Spleen (tissue), 11 donors: ENCODE data around the gene TRIM7. TPM values are rescaled to one million over a fixed set of nuclear protein-coding genes. Genes with fewer than 3 reads are reported as not detected.
"Not testable (repeated sequence)": the region's sequence is repeated elsewhere in the genome, so short reads cannot be mapped to it uniquely, and the experiment has no call there.

Source experiments
- DNase-seq: peaks from one replicate; pipeline ENCODE4 v3.0.0-alpha.2; 2020
- H3K27ac ChIP-seq, 8 donors: fragments of 200-600 bp; sonication (generic) in 7 of 8; 1 replicate in 4 of 8; 2 replicates in 4 of 8; pipeline versions ENCODE4 v1.5.0 to v1.8.0; 2016 to 2021; ENCODE audit warnings: inconsistent platforms in 4 of 8, mild to moderate bottlenecking in 4 of 8, moderate library complexity in 1 of 8
- H3K27me3 ChIP-seq, 7 donors: fragments of 200-600 bp; sonication (generic) in 6 of 7; replicated peaks in 1 of 7; 1 replicate in 4 of 7; 2 replicates in 3 of 7; pipeline versions ENCODE4 v1.5.0 to v1.8.0; 2016 to 2021; ENCODE audit warnings: inconsistent platforms in 3 of 7, mild to moderate bottlenecking in 1 of 7
- H3K36me3 ChIP-seq, 6 donors: fragments of 200-600 bp; sonication (generic) in 5 of 6; 1 replicate in 4 of 6; 2 replicates in 2 of 6; pipeline versions ENCODE4 v1.5.0 to v1.8.0; 2016 to 2021; ENCODE audit warnings: inconsistent platforms in 2 of 6
- H3K4me1 ChIP-seq, 6 donors: fragments of 200-600 bp; sonication (generic) in 5 of 6; 1 replicate in 3 of 6; 2 replicates in 3 of 6; pipeline versions ENCODE4 v1.5.0 to v1.8.0; 2016 to 2021; ENCODE audit warnings: inconsistent platforms in 3 of 6
- H3K4me3 ChIP-seq, 8 donors: fragments of 200-600 bp; sonication (generic) in 7 of 8; 1 replicate in 4 of 8; 2 replicates in 4 of 8; pipeline versions ENCODE4 v1.5.0 to v1.8.0; 2016 to 2021; ENCODE audit warnings: inconsistent platforms in 4 of 8, mild to moderate bottlenecking in 4 of 8, moderate library complexity in 2 of 8
- H3K9me3 ChIP-seq, 8 donors: fragments of 200-600 bp; sonication (generic) in 7 of 8; 1 replicate in 4 of 8; 2 replicates in 4 of 8; pipeline versions ENCODE4 v1.5.0 to v1.8.0; 2016 to 2021; ENCODE audit warnings: inconsistent platforms in 4 of 8
- CTCF ChIP-seq, 11 experiments: fragments of 200-600 bp in 7 of 11; fragments of 450-650 bp in 4 of 11; sonication (generic) in 4 of 11; IDR thresholded peaks in 8 of 11; conservative IDR thresholded peaks in 3 of 11; 1 replicate in 7 of 11; 2 replicates in 4 of 11; pipeline versions ENCODE4 v1.4.0 to v1.8.0; 2016 to 2021; ENCODE audit warnings: antibody characterized with exemption in 11 of 11, inconsistent platforms in 4 of 11, mild to moderate bottlenecking in 1 of 11
- POLR2A ChIP-seq, 3 donors: fragments of 450-650 bp; IDR thresholded peaks; one replicate each; pipeline ENCODE4 v1.5.1; 2017; ENCODE audit warnings: antibody characterized with exemption in 3 of 3, mild to moderate bottlenecking in 1 of 3
- POLR2AphosphoS5 ChIP-seq, 3 donors: sonication (generic); formaldehyde crosslinking; IDR thresholded peaks; one replicate each; pipeline ENCODE4 v1.5.1; 2017; ENCODE audit warnings: antibody characterized with exemption in 3 of 3
- WGBS, 5 donors: extraction: QIAGEN DNeasy Blood & Tissue Kit in 3 of 5; methylation state at CpG; one replicate each; pipeline versions ENCODE4 v1.1.5 to v1.1.7; 2013 to 2018; 5-methylcytosine and 5-hydroxymethylcytosine counted together
- intact Hi-C: fragments of 100-400 bp; cut with DNase I; formaldehyde crosslinking; loops from one replicate; pipeline ENCODE4 v1.15.0; 2023; ENCODE audit warnings: low total_unique reads
- polyA plus RNA-seq, 3 donors: library from polyadenylated mRNA; stranded (reverse); fragments of 200-250 nt; gene quantifications; one replicate each; pipeline ENCODE4 v1.2.1, GENCODE V29; 2013
- total RNA-seq, 7 donors: library from RNA; depleted of rRNA in 3 of 7; stranded (reverse); fragments of >200 nt in 3 of 7; fragmentation: NEBNext Ultra II Directional in 4 of 7; extraction: Animal tissue kit (Norgen Biotek cat#: 25700) in 4 of 7; gene quantifications; one replicate each; pipeline versions ENCODE4 v1.1.0 to v1.2.1, GENCODE V29; 2016 to 2021
- donor health status: healthy with polysubstance abuse.
- donor health status: DM: no; HTN: no; CAD: no; lungs with moderate emphysema.
- donor health status: DM: no; HTN: no; CAD: no.
- donor health status: Bipolar disorder and iron deficiency.
- donor health status: healthy.
- donor health status: DM: no; HTN: no; CAD: no.
- donor health status: DM: yes; HTN: yes; CAD: no.

TRIM7 gene
- total and polyA plus RNA-seq, 10 donors: 0.81 to 3.9 (median 1.3) TPM

- intact Hi-C loops: loop anchor here (10.0 kb wide), 1 partner anchor 300 kb away; the partner anchor contains the start of gene ZFP62
- H3K27me3 ChIP-seq: peaks cover 0 to 77% (median 25%) of the 10 kb centered on the region in 7 donors
- DNase-seq: no peak
- 17 to 24% (median 21%) methylated on average over 34 to 49 of the region's 52 CpGs for WGBS, 5 donors
- H3K4me1 ChIP-seq: peaks cover 0 to 32% (median 19%) of the 10 kb centered on the region in 6 donors
- H3K9me3 ChIP-seq: peaks cover 0 to 5% (median 0%) of the 10 kb centered on the region in 8 donors
- no peaks in the 10 kb centered on the region for H3K36me3 ChIP-seq
- H3K4me3 ChIP-seq: peak overlapping the region in 1 of 8 donors; percentile 17
- no peak for TF ChIP-seq POLR2A (IDR thresholded peaks at IDR 0.05)
- no peak for TF ChIP-seq POLR2AphosphoS5 (IDR thresholded peaks at IDR 0.05)
- no peak for TF ChIP-seq CTCF (IDR thresholded peaks at IDR 0.05 in 8 of 11, conservative IDR thresholded peaks at IDR 0.05 in 3 of 11)
- H3K27ac ChIP-seq: no peak overlapping the region
Measured at GRCh38 chr5:181164076-181164952, 40.7 kb downstream of the TRIM7 start.

GRCh38 chr5:181163487-181164075, 41.4 kb downstream of the TRIM7 start:
- Histone ChIP-seq H3K4me3 (peak overlapping the region in 1 of 8 donors; percentile 17), H3K9me3 (peaks cover 0 to 5% (median 0%) of the 10 kb centered on the region in 8 donors), H3K36me3 (no peaks in the 10 kb centered on the region), H3K27ac (no peak overlapping the region), H3K4me1 (peaks cover 0 to 33% (median 20%) of the 10 kb centered on the region in 6 donors), H3K27me3 (peaks cover 0 to 70% (median 19%) of the 10 kb centered on the region in 7 donors)
- 28 to 41% (median 39%) methylated on average over 15 to 16 of the region's 16 CpGs for WGBS, 5 donors
- TF ChIP-seq POLR2A (IDR thresholded peaks at IDR 0.05): no peak
- TF ChIP-seq POLR2AphosphoS5 (IDR thresholded peaks at IDR 0.05): no peak
- TF ChIP-seq CTCF (IDR thresholded peaks at IDR 0.05 in 8 of 11, conservative IDR thresholded peaks at IDR 0.05 in 3 of 11): no peak
- no peak for DNase-seq
- intact Hi-C loops: loop anchor here (10.0 kb wide), 1 partner anchor 299 kb away; the partner anchor contains the start of gene ZFP62

- H3K27ac ChIP-seq: peak overlapping the region in 4 of 8 donors; percentile 20 to 80 (median 31)
- peak overlapping the region in 1 of 8 donors; percentile 60 for H3K4me3 ChIP-seq
Measured at GRCh38 chr5:181161534-181162175, 43.3 kb downstream of the TRIM7 start.

GRCh38 chr5:181160755-181161533, 44.1 kb downstream of the TRIM7 start:
- Histone ChIP-seq H3K27me3 (peaks cover 0 to 60% (median 7%) of the 10 kb centered on the region in 7 donors), H3K4me3 (peak overlapping the region in 2 of 8 donors; percentile 24 to 65), H3K4me1 (peaks cover 0 to 21% (median 17%) of the 10 kb centered on the region in 6 donors), H3K27ac (peak overlapping the region in 4 of 8 donors; percentile 38 to 91 (median 60))
- intact Hi-C loops: loop anchor here (10.0 kb wide), 1 partner anchor 296 kb away; the partner anchor contains the start of gene ZFP62
- H3K9me3 ChIP-seq, H3K36me3 ChIP-seq: not testable (repeated sequence)
- peak; percentile 88 for DNase-seq
- WGBS, 5 donors: 13 to 29% (median 15%) methylated on average over 10 to 31 of the region's 48 CpGs

More at GRCh38 chr5:181161534-181162175, 43.3 kb downstream of the TRIM7 start:
- no peak for DNase-seq
- intact Hi-C loops: loop anchor here (10.0 kb wide), 1 partner anchor 297 kb away; the partner anchor contains the start of gene ZFP62
- peaks cover 0 to 21% (median 17%) of the 10 kb centered on the region in 6 donors for H3K4me1 ChIP-seq
- H3K9me3 ChIP-seq: peaks cover 0 to 5% (median 0%) of the 10 kb centered on the region in 8 donors
- WGBS, 5 donors: 74 to 88% (median 83%) methylated on average over 3 to 4 of the region's 4 CpGs
- TF ChIP-seq POLR2AphosphoS5 (IDR thresholded peaks at IDR 0.05) (no peak), CTCF (IDR thresholded peaks at IDR 0.05 in 8 of 11, conservative IDR thresholded peaks at IDR 0.05 in 3 of 11) (no peak), POLR2A (IDR thresholded peaks at IDR 0.05) (no peak)
- no peaks in the 10 kb centered on the region for H3K36me3 ChIP-seq
- H3K27me3 ChIP-seq: peaks cover 0 to 65% (median 12%) of the 10 kb centered on the region in 7 donors
